ENCODE data around the gene RXRA. TPM values are rescaled to one million over a fixed set of nuclear protein-coding genes. Genes with fewer than 3 reads are reported as not detected.

The RXRA gene
- total RNA-seq, 4 donors from 2014 or later = 17.1 to 84.6 (median 24.0) TPM

DNA sequence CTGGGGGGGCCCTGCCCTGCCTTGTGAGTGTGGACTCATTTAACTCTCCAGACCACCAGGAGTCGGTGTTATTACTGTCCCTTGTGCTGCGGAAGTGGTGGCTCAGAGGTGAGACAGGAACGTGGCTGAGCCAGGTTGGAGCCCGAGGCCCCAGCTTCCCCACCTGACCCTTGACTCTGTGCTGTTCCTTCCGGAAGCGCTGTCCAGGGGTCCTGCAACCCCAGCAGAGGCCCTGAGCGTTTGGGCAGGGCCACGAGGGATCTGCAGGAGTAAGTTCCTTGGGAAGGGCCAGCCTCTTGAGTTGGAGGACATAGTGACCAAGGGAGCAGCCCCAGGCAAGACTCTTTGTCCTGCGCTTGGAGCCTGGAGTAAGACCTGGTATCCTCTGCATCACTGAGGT lies 99.6 kb downstream of the RXRA start:
- H3K36me3 ChIP-seq = no peaks in the 10 kb centered on the region
- H3K4me3 ChIP-seq = no peak overlapping the region
- H3K4me1 ChIP-seq = peaks cover 0 to 9% of the 10 kb centered on the region in 2 donors
- H3K27me3 ChIP-seq = no peaks in the 10 kb centered on the region
- TF ChIP-seq, protein P1, sequence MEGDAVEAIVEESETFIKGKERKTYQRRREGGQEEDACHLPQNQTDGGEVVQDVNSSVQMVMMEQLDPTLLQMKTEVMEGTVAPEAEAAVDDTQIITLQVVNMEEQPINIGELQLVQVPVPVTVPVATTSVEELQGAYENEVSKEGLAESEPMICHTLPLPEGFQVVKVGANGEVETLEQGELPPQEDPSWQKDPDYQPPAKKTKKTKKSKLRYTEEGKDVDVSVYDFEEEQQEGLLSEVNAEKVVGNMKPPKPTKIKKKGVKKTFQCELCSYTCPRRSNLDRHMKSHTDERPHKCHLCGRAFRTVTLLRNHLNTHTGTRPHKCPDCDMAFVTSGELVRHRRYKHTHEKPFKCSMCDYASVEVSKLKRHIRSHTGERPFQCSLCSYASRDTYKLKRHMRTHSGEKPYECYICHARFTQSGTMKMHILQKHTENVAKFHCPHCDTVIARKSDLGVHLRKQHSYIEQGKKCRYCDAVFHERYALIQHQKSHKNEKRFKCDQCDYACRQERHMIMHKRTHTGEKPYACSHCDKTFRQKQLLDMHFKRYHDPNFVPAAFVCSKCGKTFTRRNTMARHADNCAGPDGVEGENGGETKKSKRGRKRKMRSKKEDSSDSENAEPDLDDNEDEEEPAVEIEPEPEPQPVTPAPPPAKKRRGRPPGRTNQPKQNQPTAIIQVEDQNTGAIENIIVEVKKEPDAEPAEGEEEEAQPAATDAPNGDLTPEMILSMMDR (IDR thresholded peaks at IDR 0.05) = no peak
- no peak for TF ChIP-seq POLR2A (IDR thresholded peaks at IDR 0.05)
- DNase-seq = no peak
- intact Hi-C loops (cut with DNase I; ENCODE audit: low total_unique reads) = loop anchor here (10.0 kb wide), 1 partner anchor 91 kb away; no protein-coding TSS in a partner anchor
- H3K27ac ChIP-seq = no peak overlapping the region
- no peaks in the 10 kb centered on the region for H3K9me3 ChIP-seq

- H3K4me1 ChIP-seq = peaks cover 0 to 4% of the 10 kb centered on the region in 2 donors
- no peak overlapping the region for H3K4me3 ChIP-seq
- no peaks in the 10 kb centered on the region for H3K36me3 ChIP-seq
- H3K27ac ChIP-seq = no peak overlapping the region
- no peak for DNase-seq
- TF ChIP-seq, protein P1 (IDR thresholded peaks at IDR 0.05) = no peak
- TF ChIP-seq POLR2A (IDR thresholded peaks at IDR 0.05) = no peak
- intact Hi-C loops (cut with DNase I; ENCODE audit: low total_unique reads) = loop anchor here (10.0 kb wide), 1 partner anchor 92 kb away; no protein-coding TSS in a partner anchor
- no peaks in the 10 kb centered on the region for H3K27me3 ChIP-seq
- H3K9me3 ChIP-seq = no peaks in the 10 kb centered on the region
Observed at GRCh38 chr9:134426436-134426835, 100.2 kb downstream of the RXRA start.

DNA sequence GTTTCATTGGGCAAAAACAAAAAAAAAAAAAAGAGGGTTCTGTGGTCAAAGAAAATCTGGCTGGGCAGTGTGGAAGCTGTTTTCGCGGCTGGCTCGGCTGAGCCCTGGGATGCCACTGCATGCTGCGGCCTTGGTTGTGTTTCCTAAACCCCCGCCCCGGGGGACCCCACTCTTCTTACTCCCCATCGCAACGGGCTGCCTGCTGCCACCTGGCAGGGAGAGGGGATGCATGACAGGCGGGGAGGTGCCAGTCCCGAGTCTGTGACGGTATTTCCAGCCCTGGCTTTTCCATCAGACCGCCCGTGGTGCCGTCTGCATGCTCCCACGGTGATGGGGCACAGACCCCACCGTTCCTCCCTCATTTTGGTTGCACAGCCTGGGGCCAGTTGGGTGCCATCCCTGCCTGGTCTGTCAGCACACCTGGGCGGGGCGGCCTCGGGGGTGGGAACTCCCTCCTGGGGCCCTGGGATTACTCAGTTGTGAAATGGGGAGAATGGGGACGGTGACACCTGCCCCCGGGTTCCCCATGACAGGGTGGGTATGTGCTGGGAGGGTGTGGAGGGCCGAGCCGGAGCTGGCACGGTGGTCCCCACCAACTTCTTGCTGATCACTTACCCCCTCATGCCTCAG lies 101.0 kb downstream of the RXRA start:
- intact Hi-C loops (cut with DNase I; ENCODE audit: low total_unique reads) = loop anchor here (10.0 kb wide), 1 partner anchor 92 kb away; no protein-coding TSS in a partner anchor
- peaks cover 0 to 3% of the 10 kb centered on the region in 2 donors for H3K4me1 ChIP-seq
- H3K36me3 ChIP-seq = no peaks in the 10 kb centered on the region
- no peak overlapping the region for H3K4me3 ChIP-seq
- TF ChIP-seq POLR2A (IDR thresholded peaks at IDR 0.05) = no peak
- TF ChIP-seq, protein P1 (IDR thresholded peaks at IDR 0.05) = no peak
- no peak for DNase-seq
- no peaks in the 10 kb centered on the region for H3K9me3 ChIP-seq
- H3K27me3 ChIP-seq = no peaks in the 10 kb centered on the region
- no peak overlapping the region for H3K27ac ChIP-seq

GRCh38 chr9:134428559-134428958 lies 102.3 kb downstream of the RXRA start:
- peaks cover 0 to 15% of the 10 kb centered on the region in 2 donors for H3K4me1 ChIP-seq
- no peaks in the 10 kb centered on the region for H3K9me3 ChIP-seq
- intact Hi-C loops (cut with DNase I; ENCODE audit: low total_unique reads) = loop anchor here (10.0 kb wide), 1 partner anchor 94 kb away; no protein-coding TSS in a partner anchor
- no peak for DNase-seq
- no peaks in the 10 kb centered on the region for H3K27me3 ChIP-seq
- TF ChIP-seq, protein P1 (IDR thresholded peaks at IDR 0.05) = no peak
- no peak for TF ChIP-seq POLR2A (IDR thresholded peaks at IDR 0.05)
- no peak overlapping the region for H3K27ac ChIP-seq
- H3K4me3 ChIP-seq = no peak overlapping the region
- no peaks in the 10 kb centered on the region for H3K36me3 ChIP-seq

DNA sequence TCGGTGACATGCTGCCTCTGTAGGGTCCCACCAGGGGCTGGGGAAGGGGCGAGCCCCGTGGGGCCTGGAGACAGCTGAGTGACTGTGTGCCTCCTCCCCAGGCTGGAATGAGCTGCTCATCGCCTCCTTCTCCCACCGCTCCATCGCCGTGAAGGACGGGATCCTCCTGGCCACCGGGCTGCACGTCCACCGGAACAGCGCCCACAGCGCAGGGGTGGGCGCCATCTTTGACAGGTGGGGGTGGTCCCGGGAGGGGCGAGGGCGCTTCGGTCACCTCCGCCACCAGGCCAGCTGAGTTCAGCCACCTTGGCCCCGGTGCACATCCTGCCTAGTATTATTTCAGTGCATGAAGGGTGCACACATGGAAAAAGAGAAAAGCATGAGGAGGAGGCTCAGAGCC lies 102.8 kb downstream of the RXRA start:
- Histone ChIP-seq H3K9me3 (no peaks in the 10 kb centered on the region), H3K4me3 (no peak overlapping the region), H3K36me3 (no peaks in the 10 kb centered on the region), H3K27me3 (no peaks in the 10 kb centered on the region), H3K27ac (no peak overlapping the region), H3K4me1 (peaks cover 0 to 19% of the 10 kb centered on the region in 2 donors)
- TF ChIP-seq POLR2A (IDR thresholded peaks at IDR 0.05) = no peak
- intact Hi-C loops (cut with DNase I; ENCODE audit: low total_unique reads) = loop anchor here (10.0 kb wide), 1 partner anchor 94 kb away; no protein-coding TSS in a partner anchor
- DNase-seq = no peak
